ENCODE results near the gene ATXN10. TPM values are rescaled to one million over a fixed set of nuclear protein-coding genes. Genes with fewer than 3 reads are reported as not detected.

ATXN10 gene
- total and polyA plus RNA-seq, 2 donors (not counting 1 experiment from before 2014, with no cell fraction given) = 164 to 350 TPM

DNA sequence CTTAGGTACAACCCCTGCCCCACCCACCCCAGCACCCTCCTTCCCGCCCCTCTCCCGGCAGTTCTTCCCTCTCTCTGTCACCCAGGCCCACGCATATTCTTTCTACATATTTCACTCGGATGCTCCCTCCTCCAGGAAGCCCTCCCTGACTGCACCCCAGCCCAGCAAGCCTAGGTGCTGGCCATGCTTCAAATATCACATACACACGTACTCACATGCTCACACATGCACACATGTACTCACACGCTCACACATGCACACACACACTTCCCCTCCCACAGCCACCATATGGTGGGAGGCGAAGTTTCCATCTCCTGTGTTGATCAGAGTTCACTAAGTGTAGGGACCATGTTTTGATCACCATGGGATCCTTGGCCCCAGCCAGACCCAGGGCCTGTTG is 214.9 kb downstream of the ATXN10 start:
- H3K9me3 ChIP-seq (ENCODE audit: control insufficient read depth, insufficient read depth, low read depth, low read length) = no peaks in the 10 kb centered on the region
- H3K36me3 ChIP-seq (ENCODE audit: control insufficient read depth, insufficient read depth, low read length) = no peaks in the 10 kb centered on the region
- DNase-seq (ENCODE audit: low read depth in 2 of 2) = no peak
- no peaks in the 10 kb centered on the region for H4K20me1 ChIP-seq (ENCODE audit: control insufficient read depth, extremely low read depth, insufficient read depth, low read length)
- no peak overlapping the region for H3K9ac ChIP-seq (ENCODE audit: insufficient read depth, low read length)
- H3K4me2 ChIP-seq (ENCODE audit: extremely low read depth, insufficient read depth, low read length) = no peak overlapping the region
- peaks cover 4% of the 10 kb centered on the region for H3K4me1 ChIP-seq (ENCODE audit: control insufficient read depth, extremely low read depth, insufficient read depth, low read length)
- H3K27me3 ChIP-seq (ENCODE audit: control insufficient read depth, insufficient read depth, low read length) = peaks cover under 1% of the 10 kb centered on the region
- no peaks in the 10 kb centered on the region for H3K79me2 ChIP-seq (ENCODE audit: control insufficient read depth, insufficient read depth, low read length)
- no peak overlapping the region for H2AFZ ChIP-seq (ENCODE audit: low read length)
- no peak overlapping the region for H3K27ac ChIP-seq (ENCODE audit: insufficient read depth, low read length)
- no peak overlapping the region for H3K4me3 ChIP-seq (replicated peaks in 1 of 4; ENCODE audit: control extremely low read depth in 1 of 4, insufficient read depth in 1 of 4, low read depth in 3 of 4, low read length in 4 of 4)
- TF ChIP-seq, protein P1, sequence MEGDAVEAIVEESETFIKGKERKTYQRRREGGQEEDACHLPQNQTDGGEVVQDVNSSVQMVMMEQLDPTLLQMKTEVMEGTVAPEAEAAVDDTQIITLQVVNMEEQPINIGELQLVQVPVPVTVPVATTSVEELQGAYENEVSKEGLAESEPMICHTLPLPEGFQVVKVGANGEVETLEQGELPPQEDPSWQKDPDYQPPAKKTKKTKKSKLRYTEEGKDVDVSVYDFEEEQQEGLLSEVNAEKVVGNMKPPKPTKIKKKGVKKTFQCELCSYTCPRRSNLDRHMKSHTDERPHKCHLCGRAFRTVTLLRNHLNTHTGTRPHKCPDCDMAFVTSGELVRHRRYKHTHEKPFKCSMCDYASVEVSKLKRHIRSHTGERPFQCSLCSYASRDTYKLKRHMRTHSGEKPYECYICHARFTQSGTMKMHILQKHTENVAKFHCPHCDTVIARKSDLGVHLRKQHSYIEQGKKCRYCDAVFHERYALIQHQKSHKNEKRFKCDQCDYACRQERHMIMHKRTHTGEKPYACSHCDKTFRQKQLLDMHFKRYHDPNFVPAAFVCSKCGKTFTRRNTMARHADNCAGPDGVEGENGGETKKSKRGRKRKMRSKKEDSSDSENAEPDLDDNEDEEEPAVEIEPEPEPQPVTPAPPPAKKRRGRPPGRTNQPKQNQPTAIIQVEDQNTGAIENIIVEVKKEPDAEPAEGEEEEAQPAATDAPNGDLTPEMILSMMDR (conservative IDR thresholded peaks at IDR 0.05 in 1 of 2, IDR thresholded peaks at IDR 0.05 in 1 of 2; ENCODE audit: low read depth in 1 of 2, low read length in 2 of 2) = no peak
- TF ChIP-seq EZH2 (IDR thresholded peaks at IDR 0.05; ENCODE audit: low read length, missing control alignments) = no peak

DNA sequence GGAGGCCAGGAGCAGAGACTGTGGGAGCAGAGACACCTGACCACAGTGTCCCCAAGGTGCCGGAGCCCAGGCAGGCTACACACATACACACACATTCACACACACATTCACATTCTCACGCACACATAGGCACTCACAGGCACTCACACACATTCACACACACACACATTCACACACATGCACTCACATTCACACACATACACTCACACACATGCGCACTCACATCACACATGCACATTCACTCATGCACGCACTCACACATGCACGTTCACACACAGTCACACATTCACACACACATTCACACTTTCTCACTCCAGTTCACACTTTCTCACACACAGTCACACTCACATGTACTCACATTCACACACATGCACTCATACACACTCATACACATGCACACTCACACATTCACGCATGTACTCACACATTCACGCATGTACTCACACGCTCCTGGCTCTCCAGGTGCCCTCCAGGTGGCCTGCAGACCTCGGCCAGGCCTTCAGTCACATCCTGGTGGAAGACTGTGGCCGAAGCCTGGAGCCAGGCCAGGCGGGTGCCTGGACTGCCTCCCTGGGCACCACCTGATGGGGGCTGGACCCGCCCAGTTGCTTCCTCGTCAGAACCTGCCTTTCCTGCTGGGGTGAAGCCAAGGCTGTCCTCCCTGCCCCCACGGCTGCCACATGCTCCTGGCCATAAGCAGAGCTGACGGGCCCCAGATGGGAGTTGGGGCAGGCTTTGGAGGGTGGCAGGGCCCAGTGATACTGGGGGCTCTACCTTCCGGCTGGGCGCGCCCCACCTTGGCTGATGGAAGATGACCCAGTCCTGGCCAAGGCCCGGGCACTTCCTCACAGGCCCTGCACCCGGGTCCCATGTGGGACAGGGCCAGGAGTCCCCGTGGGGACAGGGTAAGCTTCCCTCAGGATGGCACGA is 215.8 kb downstream of the ATXN10 start:
- no peaks in the 10 kb centered on the region for H3K9me3 ChIP-seq (ENCODE audit: control insufficient read depth, insufficient read depth, low read depth, low read length)
- TF ChIP-seq EZH2 (IDR thresholded peaks at IDR 0.05; ENCODE audit: low read length, missing control alignments) = no peak
- TF ChIP-seq, protein P1 (conservative IDR thresholded peaks at IDR 0.05 in 1 of 2, IDR thresholded peaks at IDR 0.05 in 1 of 2; ENCODE audit: low read depth in 1 of 2, low read length in 2 of 2) = no peak
- peaks cover 4% of the 10 kb centered on the region for H3K4me1 ChIP-seq (ENCODE audit: control insufficient read depth, extremely low read depth, insufficient read depth, low read length)
- H3K27ac ChIP-seq (ENCODE audit: insufficient read depth, low read length) = no peak overlapping the region
- H3K9ac ChIP-seq (ENCODE audit: insufficient read depth, low read length) = no peak overlapping the region
- no peak overlapping the region for H2AFZ ChIP-seq (ENCODE audit: low read length)
- H3K36me3 ChIP-seq (ENCODE audit: control insufficient read depth, insufficient read depth, low read length) = no peaks in the 10 kb centered on the region
- no peak for DNase-seq (ENCODE audit: low read depth in 2 of 2)
- H3K27me3 ChIP-seq (ENCODE audit: control insufficient read depth, insufficient read depth, low read length) = no peaks in the 10 kb centered on the region
- no peak overlapping the region for H3K4me3 ChIP-seq (replicated peaks in 1 of 4; ENCODE audit: control extremely low read depth in 1 of 4, insufficient read depth in 1 of 4, low read depth in 3 of 4, low read length in 4 of 4)
- no peaks in the 10 kb centered on the region for H3K79me2 ChIP-seq (ENCODE audit: control insufficient read depth, insufficient read depth, low read length)
- no peaks in the 10 kb centered on the region for H4K20me1 ChIP-seq (ENCODE audit: control insufficient read depth, extremely low read depth, insufficient read depth, low read length)
- H3K4me2 ChIP-seq (ENCODE audit: extremely low read depth, insufficient read depth, low read length) = no peak overlapping the region

DNA sequence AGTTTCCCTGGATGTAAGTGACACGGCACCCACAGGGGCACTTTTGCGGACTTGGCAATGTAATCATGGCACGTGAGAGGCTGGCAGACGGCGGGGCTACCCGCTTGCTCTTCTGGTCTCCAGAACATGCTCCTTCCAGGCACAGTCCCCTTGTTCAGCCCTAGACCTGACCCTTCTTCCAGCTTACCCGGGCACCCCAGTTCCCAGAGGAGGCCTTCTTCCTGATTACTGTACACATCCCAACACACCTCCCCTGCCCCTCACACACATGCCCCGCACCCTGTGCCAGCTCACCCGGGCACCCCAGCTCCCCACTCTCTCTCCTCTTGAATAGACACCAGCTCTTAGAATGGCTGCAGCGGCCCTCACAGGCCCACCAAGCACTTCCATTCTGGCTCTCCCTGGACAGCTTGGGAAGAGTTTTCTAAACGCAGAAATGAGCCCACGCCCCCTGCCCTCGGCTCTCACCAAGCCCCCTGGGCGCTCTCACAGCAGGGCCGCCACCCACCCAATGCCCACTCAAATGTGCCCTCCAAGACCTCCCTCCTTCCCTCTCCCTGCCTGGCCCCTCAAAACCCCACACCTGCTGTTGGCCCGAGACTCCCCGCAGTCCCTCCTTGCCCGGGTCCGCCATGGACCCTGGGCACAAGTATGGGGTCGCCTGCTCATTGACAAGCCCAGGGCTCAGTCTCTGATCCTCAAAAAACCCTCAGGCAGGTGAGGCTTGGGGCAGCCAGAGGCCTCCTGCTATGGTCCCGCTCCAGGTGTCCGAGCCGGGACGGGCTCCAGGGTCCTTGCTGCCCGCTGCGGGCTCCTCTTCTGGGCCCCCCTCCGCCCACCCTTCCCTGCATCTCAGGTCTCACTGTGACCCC is 216.8 kb downstream of the ATXN10 start:
- DNase-seq (ENCODE audit: low read depth in 2 of 2) = no peak
- H3K9me3 ChIP-seq (ENCODE audit: control insufficient read depth, insufficient read depth, low read depth, low read length) = no peaks in the 10 kb centered on the region
- H3K27ac ChIP-seq (ENCODE audit: insufficient read depth, low read length) = no peak overlapping the region
- H3K36me3 ChIP-seq (ENCODE audit: control insufficient read depth, insufficient read depth, low read length) = no peaks in the 10 kb centered on the region
- peaks cover 4% of the 10 kb centered on the region for H3K4me1 ChIP-seq (ENCODE audit: control insufficient read depth, extremely low read depth, insufficient read depth, low read length)
- no peak overlapping the region for H3K4me3 ChIP-seq (replicated peaks in 1 of 4; ENCODE audit: control extremely low read depth in 1 of 4, insufficient read depth in 1 of 4, low read depth in 3 of 4, low read length in 4 of 4)
- H2AFZ ChIP-seq (ENCODE audit: low read length) = no peak overlapping the region
- H3K79me2 ChIP-seq (ENCODE audit: control insufficient read depth, insufficient read depth, low read length) = no peaks in the 10 kb centered on the region
- no peak overlapping the region for H3K9ac ChIP-seq (ENCODE audit: insufficient read depth, low read length)
- TF ChIP-seq EZH2 (IDR thresholded peaks at IDR 0.05; ENCODE audit: low read length, missing control alignments) = no peak
- TF ChIP-seq, protein P1 (conservative IDR thresholded peaks at IDR 0.05 in 1 of 2, IDR thresholded peaks at IDR 0.05 in 1 of 2; ENCODE audit: low read depth in 1 of 2, low read length in 2 of 2) = no peak
- H3K4me2 ChIP-seq (ENCODE audit: extremely low read depth, insufficient read depth, low read length) = no peak overlapping the region
- no peaks in the 10 kb centered on the region for H3K27me3 ChIP-seq (ENCODE audit: control insufficient read depth, insufficient read depth, low read length)
- no peaks in the 10 kb centered on the region for H4K20me1 ChIP-seq (ENCODE audit: control insufficient read depth, extremely low read depth, insufficient read depth, low read length)

Data from fibroblast of lung (primary cell).